ENCODE results near the gene RASSF6.

DNA sequence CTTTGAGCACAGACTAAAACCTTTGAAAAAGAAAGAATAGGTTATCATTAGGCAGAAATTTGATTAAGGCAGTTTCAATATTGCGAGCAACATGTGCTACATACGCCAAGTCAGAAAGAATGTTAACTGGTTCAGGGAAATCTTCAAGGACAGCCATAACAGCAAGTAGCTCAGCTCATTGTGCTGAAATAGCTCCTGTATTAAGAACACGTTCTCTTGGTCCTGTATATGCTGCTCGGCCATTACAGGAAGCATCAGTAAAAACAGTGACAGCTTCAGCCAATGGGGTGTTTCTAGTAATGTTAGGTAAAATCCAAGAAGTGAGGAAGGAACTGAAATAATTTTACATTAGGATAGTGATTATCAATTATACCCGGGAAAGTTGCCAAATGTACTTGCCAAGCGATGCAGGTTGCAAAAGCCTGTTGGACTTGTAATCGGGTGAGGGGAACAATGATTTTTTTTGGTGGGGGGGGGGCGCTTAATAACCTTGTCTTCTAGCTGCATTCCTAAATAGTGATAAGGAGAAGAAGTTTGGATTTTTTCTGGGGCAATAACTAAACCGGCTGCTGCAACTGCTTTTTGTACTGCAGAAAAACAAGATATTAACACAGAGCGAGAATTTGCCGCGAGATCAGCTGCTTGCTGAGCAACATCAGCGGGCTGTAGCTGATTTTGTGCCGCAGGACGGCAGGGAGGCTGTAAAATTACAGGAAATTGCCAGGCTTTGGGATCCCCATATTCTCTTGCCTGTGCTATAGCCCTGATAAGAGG is 49.4 kb upstream of the RASSF6 start:
- no peak for TF ChIP-seq POLR2AphosphoS5 (IDR thresholded peaks at IDR 0.05; ENCODE audit: low read depth, low read length)
- TF ChIP-seq POLR2A (IDR thresholded peaks at IDR 0.05; ENCODE audit: low read depth, low read length), result no peak
- no peak for TF ChIP-seq TAF1 (IDR thresholded peaks at IDR 0.05; ENCODE audit: borderline replicate concordance, low read depth, low read length)
